PC-9 (cell line): ENCODE results near the gene ADARB2. TPM values are rescaled to one million over a fixed set of nuclear protein-coding genes. Genes with fewer than 3 reads are reported as not detected.

Experiments
- BruUV-seq: library from RNA; stranded (reverse); fragments of 400-500 nt; replicated peaks from 2 replicates; lab custom pipeline; 2021; lab: Mats Ljungman, UMichigan
- CTCF ChIA-PET: fragments of 300-600 bp; sonication (Branson Sonifier 250); formaldehyde crosslinking; loops from one replicate; lab custom pipeline; 2022; ENCODE audit warnings: antibody characterized with exemption; lab: Charles Lee
- POLR2A ChIA-PET: fragments of 300-600 bp; sonication (Branson Sonifier 250); formaldehyde crosslinking; loops from one replicate; lab custom pipeline; 2022; ENCODE audit warnings: antibody characterized with exemption; ENCODE audit not compliant: unreplicated experiment; lab: Charles Lee
- DNase-seq, 2 experiments: peaks; one replicate each; pipeline versions ENCODE4 v3.0.0 to v3.0.0-alpha.2; 2015 to 2022; ENCODE audit warnings: mixed read lengths in 1 of 2
- H2AFZ ChIP-seq: fragments of 200-600 bp; sonication (generic); 2 replicates; pipeline ENCODE4 v1.8.1; 2017; ENCODE audit warnings: antibody characterized with exemption
- H3F3A ChIP-seq: fragments of 200-600 bp; sonication (generic); 2 replicates; pipeline ENCODE4 v1.8.1; 2017; ENCODE audit warnings: antibody characterized with exemption, mild to moderate bottlenecking, low read depth; ENCODE audit not compliant: insufficient read depth
- H3K27ac ChIP-seq: fragments of 200-600 bp; sonication (generic); 2 replicates; pipeline ENCODE4 v1.6.1; 2016; ENCODE audit warnings: mixed run types
- H3K27me3 ChIP-seq: fragments of 200-600 bp; sonication (generic); 2 replicates; pipeline ENCODE4 v1.6.1; 2016; ENCODE audit warnings: low read depth, mixed run types; ENCODE audit not compliant: insufficient read depth
- H3K36me3 ChIP-seq: fragments of 200-600 bp; sonication (generic); 2 replicates; pipeline ENCODE4 v1.6.1; 2016; ENCODE audit warnings: low read depth, mixed run types
- H3K4me1 ChIP-seq: fragments of 200-600 bp; sonication (generic); replicated peaks from 2 replicates; pipeline ENCODE4 v1.6.1; 2016; ENCODE audit warnings: mixed run types; ENCODE audit not compliant: insufficient read depth
- H3K4me2 ChIP-seq: fragments of 200-600 bp; sonication (generic); 2 replicates; pipeline ENCODE4 v1.6.1; 2017; ENCODE audit warnings: mixed run types
- H3K4me3 ChIP-seq: fragments of 200-600 bp; sonication (generic); 2 replicates; pipeline ENCODE4 v1.6.1; 2016; ENCODE audit warnings: mixed run types
- H3K79me2 ChIP-seq: fragments of 200-600 bp; sonication (generic); 2 replicates; pipeline ENCODE4 v1.6.1; 2017; ENCODE audit warnings: low read depth, mixed run types
- H3K9me2 ChIP-seq: fragments of 200-600 bp; sonication (generic); 2 replicates; pipeline ENCODE4 v1.8.1; 2017; ENCODE audit warnings: mild to moderate bottlenecking; ENCODE audit not compliant: insufficient read depth
- H3K9me3 ChIP-seq: fragments of 200-600 bp; sonication (generic); 2 replicates; pipeline ENCODE4 v1.8.1; 2016; ENCODE audit warnings: low read depth; ENCODE audit not compliant: insufficient read depth
- H4K20me1 ChIP-seq: fragments of 200-600 bp; sonication (generic); 2 replicates; pipeline ENCODE4 v1.8.1; 2017; ENCODE audit not compliant: insufficient read depth
- CTCF ChIP-seq: fragments of 200-600 bp; sonication (generic); conservative IDR thresholded peaks from 2 replicates; pipeline ENCODE4 v1.6.1; 2017; ENCODE audit warnings: mixed run types, antibody characterized with exemption, mild to moderate bottlenecking, moderate library complexity
- EZH2 ChIP-seq: fragments of 200-600 bp; sonication (generic); IDR thresholded peaks from 2 replicates; pipeline ENCODE4 v1.8.0; 2017; ENCODE audit warnings: antibody characterized with exemption, low read depth
- intact Hi-C: fragments of 100-400 bp; cut with micrococcal nuclease; formaldehyde crosslinking; loops from one replicate; pipeline ENCODE4 v1.10.0; 2022; ENCODE audit not compliant: unreplicated experiment
- total RNA-seq: library from RNA; stranded (reverse); gene quantifications from 2 replicates; pipeline ENCODE4 v1.2.3, GENCODE V29; 2021

ADARB2 gene
- total RNA-seq, 1 experiment from 2014 or later, result not detected

DNA sequence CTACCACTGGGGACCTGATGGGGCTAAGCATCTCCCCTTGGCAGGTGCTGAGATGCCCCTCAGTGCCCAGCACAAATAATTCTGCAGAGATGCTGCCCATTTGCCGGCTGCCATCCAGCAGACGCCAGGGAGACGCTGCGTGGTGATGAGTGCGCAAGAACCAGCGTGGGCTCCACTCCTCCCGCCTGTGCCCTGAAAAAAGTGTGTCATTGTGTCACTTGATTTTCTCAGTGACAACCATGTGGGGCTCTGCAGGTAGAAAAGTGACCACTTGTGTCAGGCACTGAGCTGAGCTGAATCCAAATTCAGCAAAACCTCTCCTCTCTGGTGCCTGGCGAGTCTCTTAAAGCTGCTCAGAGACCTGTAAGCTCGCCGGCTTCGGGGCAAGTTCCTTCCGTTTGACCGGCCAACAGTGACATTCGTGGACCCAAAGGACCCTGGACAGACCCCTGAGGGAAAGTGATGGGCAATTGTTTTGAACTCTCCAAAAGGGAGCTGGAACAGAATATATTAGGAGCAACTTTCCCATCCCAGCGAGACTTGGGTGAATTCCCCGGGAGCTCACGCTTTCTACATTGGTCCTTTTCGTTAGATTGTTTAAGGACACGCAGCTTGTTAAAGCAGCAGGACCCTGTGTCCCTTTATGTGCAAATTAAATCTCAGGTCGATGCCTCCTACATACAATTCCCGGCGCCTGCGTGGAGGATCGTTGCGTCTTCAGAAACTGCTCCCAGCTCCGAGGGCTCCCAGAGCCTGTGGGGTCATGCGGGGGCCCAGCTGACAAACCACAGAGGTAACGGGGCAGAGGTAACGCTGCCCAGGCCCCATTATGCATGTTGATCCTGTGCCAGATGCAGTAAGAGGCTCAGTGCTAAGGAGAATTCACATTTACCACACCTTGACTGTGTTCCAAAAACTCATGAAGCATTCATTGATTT, 332.7 kb downstream of the ADARB2 start:
- no peaks in the 10 kb centered on the region for H3K36me3 ChIP-seq
- TF ChIP-seq EZH2 (no peak), CTCF (no peak)
- no peaks in the 10 kb centered on the region for H3K9me2 ChIP-seq
- H3K9me3 ChIP-seq, result no peaks in the 10 kb centered on the region
- peaks cover 92% of the 10 kb centered on the region for H3K27me3 ChIP-seq
- H3K4me1 ChIP-seq, result no peaks in the 10 kb centered on the region
- CTCF ChIA-PET, result no interaction called here
- no peaks in the 10 kb centered on the region for H3F3A ChIP-seq
- H3K4me2 ChIP-seq, result no peak overlapping the region
- no TSS peak for BruUV-seq
- H3K79me2 ChIP-seq, result no peaks in the 10 kb centered on the region
- POLR2A ChIA-PET, result no interaction called here
- intact Hi-C loops, result no loop called here
- DNase-seq, result no peak
- no peak overlapping the region for H3K4me3 ChIP-seq
- no peak overlapping the region for H3K27ac ChIP-seq
- no peaks in the 10 kb centered on the region for H4K20me1 ChIP-seq
- no peak overlapping the region for H2AFZ ChIP-seq

DNA sequence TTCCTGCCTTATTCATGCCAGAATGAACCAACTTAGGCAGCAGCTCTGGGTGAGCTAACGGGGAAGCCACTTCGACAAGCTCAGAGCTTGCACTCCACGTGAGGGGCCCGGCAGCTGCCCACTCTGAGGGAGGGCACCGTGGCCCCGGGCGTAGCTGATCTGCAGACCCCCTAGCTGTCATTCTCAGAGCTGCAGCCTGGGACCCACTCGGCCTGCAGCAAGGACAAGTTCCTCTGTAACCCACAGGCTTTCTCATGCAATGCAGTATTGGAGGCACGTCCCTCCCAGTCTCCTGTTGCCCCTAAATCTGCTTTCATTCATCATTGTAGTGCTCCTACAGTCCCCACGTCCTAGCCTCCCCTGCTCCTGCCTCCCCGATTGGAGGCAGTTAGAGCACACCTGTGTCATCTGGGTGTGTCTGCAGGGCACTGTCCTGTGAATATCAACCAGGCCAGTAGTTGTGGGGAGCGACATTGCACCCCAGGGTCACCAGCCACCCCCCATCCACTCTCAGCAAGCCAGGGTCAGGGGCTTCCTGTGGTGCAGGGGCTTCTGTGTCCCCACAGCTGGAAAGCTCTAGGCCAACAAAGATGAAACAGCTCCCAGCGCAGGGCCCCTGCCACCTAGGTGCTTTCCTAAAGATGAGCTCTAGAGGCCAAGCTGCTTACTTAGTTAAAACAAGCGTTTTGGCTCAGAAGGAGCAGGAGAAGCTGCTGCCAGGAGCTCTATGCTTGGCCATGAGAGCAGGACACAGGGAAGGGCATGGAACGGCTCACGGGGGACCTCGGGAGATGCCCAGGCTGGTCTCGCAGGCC, 333.6 kb downstream of the ADARB2 start:
- ChIA-PET CTCF (no interaction called here), POLR2A (no interaction called here)
- no peak for DNase-seq
- H3K9me3 ChIP-seq, result no peaks in the 10 kb centered on the region
- TF ChIP-seq EZH2 (no peak), CTCF (no peak)
- H3F3A ChIP-seq, result no peaks in the 10 kb centered on the region
- no peak overlapping the region for H3K27ac ChIP-seq
- no peaks in the 10 kb centered on the region for H3K4me1 ChIP-seq
- intact Hi-C loops, result no loop called here
- no peaks in the 10 kb centered on the region for H4K20me1 ChIP-seq
- H3K4me2 ChIP-seq, result no peak overlapping the region
- H2AFZ ChIP-seq, result no peak overlapping the region
- BruUV-seq, result no TSS peak
- no peaks in the 10 kb centered on the region for H3K9me2 ChIP-seq
- H3K27me3 ChIP-seq, result peaks cover 94% of the 10 kb centered on the region
- no peak overlapping the region for H3K4me3 ChIP-seq
- no peaks in the 10 kb centered on the region for H3K36me3 ChIP-seq
- no peaks in the 10 kb centered on the region for H3K79me2 ChIP-seq

DNA sequence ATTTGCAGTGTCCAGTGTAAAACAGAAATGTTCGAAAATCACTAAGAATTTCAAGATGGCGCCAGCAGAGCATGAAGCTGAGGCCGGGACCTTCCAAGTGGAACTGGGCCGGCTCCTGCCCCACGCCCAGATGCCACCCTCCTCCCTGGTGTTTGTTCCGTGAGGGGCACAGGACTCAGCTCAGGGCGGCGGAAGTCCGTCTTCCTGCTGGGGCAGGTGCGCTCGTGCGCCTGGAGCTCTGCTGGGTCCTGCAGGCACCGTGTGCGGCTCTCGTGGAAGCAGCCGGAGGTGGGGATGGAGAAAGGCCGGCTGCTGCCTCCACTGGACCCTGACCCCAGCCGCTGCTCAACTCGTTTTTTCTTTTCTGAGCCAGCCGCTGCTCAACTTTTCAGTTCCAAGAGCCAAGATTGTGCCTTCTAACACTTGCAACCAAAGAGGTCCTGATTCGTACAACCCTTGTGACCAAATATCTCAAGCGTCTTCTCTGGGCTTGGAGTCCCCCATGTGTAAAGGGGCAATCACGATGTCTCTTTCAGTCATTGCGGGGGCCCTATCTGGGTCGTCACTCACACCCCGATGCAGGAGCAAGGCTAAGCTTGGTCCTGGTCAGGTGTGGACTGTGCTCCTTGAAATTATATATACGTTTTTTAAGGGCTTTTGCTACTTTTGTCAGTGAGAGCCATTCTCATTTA, 334.4 kb downstream of the ADARB2 start:
- H3K9me3 ChIP-seq, result no peaks in the 10 kb centered on the region
- no peaks in the 10 kb centered on the region for H3K79me2 ChIP-seq
- H2AFZ ChIP-seq, result no peak overlapping the region
- ChIA-PET CTCF (no interaction called here), POLR2A (no interaction called here)
- BruUV-seq, result no TSS peak
- no peaks in the 10 kb centered on the region for H3F3A ChIP-seq
- no peak for DNase-seq
- TF ChIP-seq EZH2, result no peak
- no peak for TF ChIP-seq CTCF
- no peaks in the 10 kb centered on the region for H3K4me1 ChIP-seq
- no peak overlapping the region for H3K4me2 ChIP-seq
- H3K36me3 ChIP-seq, result no peaks in the 10 kb centered on the region
- peaks cover 87% of the 10 kb centered on the region for H3K27me3 ChIP-seq
- H3K9me2 ChIP-seq, result no peaks in the 10 kb centered on the region
- H3K4me3 ChIP-seq, result no peak overlapping the region
- intact Hi-C loops, result no loop called here
- H4K20me1 ChIP-seq, result no peaks in the 10 kb centered on the region
- H3K27ac ChIP-seq, result no peak overlapping the region
